ENCODE results near the gene MTA3. TPM values are rescaled to one million over a fixed set of nuclear protein-coding genes. Genes with fewer than 3 reads are reported as not detected.

MTA3 gene
- polyA plus RNA-seq, 1 donor from 2014 or later: 11.2 TPM

DNA sequence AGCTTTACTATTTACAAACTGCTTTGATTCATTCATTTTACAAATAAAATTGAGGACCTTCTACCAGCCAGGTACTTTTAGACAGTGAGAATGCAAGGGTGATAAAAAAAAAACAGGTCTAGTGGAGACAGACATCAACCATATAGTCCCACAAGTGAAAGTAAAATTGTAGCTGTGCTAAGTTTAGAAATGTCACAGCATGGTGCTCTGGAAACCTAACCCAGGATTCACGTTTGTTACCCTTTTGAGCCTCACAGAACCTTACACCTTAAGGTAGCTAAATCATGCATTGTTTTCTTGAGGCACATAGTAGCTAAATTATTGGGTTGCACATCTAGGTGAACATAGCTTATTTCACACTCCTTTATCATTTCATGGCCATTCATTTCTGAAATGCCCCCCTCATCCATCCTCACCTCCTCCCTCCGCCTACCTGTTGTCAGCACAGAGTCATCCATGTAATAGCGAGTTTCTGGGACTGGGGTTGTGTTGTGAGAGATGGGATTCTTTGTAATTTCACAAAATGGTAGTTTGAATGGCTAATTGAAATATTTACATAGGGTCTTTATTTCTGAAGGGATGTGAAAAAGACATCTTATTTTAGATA is 7.1 kb downstream of the MTA3 start:
- H3K4me2 ChIP-seq (ENCODE audit: low read length): no peak overlapping the region
- H3K27ac ChIP-seq (ENCODE audit: low read length): no peak overlapping the region
- H3F3A ChIP-seq (ENCODE audit: insufficient read depth, low read length, poor library complexity, severe bottlenecking): no peaks in the 10 kb centered on the region
- no peak overlapping the region for H3K9ac ChIP-seq (ENCODE audit: low read length)
- H3K36me3 ChIP-seq (ENCODE audit: insufficient read depth, low read length): no peaks in the 10 kb centered on the region
- H3K4me3 ChIP-seq (ENCODE audit: low read length): no peak overlapping the region
- no peaks in the 10 kb centered on the region for H3K79me2 ChIP-seq (replicated peaks; ENCODE audit: insufficient read depth, low read length)
- H3K27me3 ChIP-seq (ENCODE audit: insufficient read depth, low read depth, low read length): no peaks in the 10 kb centered on the region
- no peaks in the 10 kb centered on the region for H3K9me2 ChIP-seq (ENCODE audit: insufficient read depth, low read length)
- no peak for TF ChIP-seq MXI1 (conservative IDR thresholded peaks at IDR 0.05; ENCODE audit: poor library complexity, severe bottlenecking)
- no peak for TF ChIP-seq SMC3 (conservative IDR thresholded peaks at IDR 0.05; ENCODE audit: poor library complexity)
- no peak for TF ChIP-seq RAD21 (conservative IDR thresholded peaks at IDR 0.05)
- TF ChIP-seq, protein P1, sequence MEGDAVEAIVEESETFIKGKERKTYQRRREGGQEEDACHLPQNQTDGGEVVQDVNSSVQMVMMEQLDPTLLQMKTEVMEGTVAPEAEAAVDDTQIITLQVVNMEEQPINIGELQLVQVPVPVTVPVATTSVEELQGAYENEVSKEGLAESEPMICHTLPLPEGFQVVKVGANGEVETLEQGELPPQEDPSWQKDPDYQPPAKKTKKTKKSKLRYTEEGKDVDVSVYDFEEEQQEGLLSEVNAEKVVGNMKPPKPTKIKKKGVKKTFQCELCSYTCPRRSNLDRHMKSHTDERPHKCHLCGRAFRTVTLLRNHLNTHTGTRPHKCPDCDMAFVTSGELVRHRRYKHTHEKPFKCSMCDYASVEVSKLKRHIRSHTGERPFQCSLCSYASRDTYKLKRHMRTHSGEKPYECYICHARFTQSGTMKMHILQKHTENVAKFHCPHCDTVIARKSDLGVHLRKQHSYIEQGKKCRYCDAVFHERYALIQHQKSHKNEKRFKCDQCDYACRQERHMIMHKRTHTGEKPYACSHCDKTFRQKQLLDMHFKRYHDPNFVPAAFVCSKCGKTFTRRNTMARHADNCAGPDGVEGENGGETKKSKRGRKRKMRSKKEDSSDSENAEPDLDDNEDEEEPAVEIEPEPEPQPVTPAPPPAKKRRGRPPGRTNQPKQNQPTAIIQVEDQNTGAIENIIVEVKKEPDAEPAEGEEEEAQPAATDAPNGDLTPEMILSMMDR (IDR thresholded peaks at IDR 0.05; ENCODE audit: poor library complexity, severe bottlenecking): no peak
- no peak for TF ChIP-seq TAF1 (IDR thresholded peaks at IDR 0.05; ENCODE audit: low read depth)
- TF ChIP-seq EP300 (conservative IDR thresholded peaks at IDR 0.05; ENCODE audit: poor library complexity, severe bottlenecking): no peak
- TF ChIP-seq EZH2 (IDR thresholded peaks at IDR 0.05; ENCODE audit: borderline replicate concordance, insufficient read depth, low read length, poor library complexity, severe bottlenecking): no peak
- no peak for TF ChIP-seq POLR2AphosphoS5 (IDR thresholded peaks at IDR 0.05)
- no peak overlapping the region for H2AFZ ChIP-seq (ENCODE audit: low read depth, low read length)
- no peaks in the 10 kb centered on the region for H3K9me3 ChIP-seq (ENCODE audit: low read length)
- H4K20me1 ChIP-seq (ENCODE audit: insufficient read depth): no peaks in the 10 kb centered on the region

- H3K9me3 ChIP-seq (ENCODE audit: low read length): no peaks in the 10 kb centered on the region
- no peaks in the 10 kb centered on the region for H3K79me2 ChIP-seq (replicated peaks; ENCODE audit: insufficient read depth, low read length)
- H3K27me3 ChIP-seq (ENCODE audit: insufficient read depth, low read depth, low read length): no peaks in the 10 kb centered on the region
- no peaks in the 10 kb centered on the region for H3F3A ChIP-seq (ENCODE audit: insufficient read depth, low read length, poor library complexity, severe bottlenecking)
- H3K9ac ChIP-seq (ENCODE audit: low read length): no peak overlapping the region
- TF ChIP-seq EZH2 (IDR thresholded peaks at IDR 0.05; ENCODE audit: borderline replicate concordance, insufficient read depth, low read length, poor library complexity, severe bottlenecking) (no peak), SMC3 (conservative IDR thresholded peaks at IDR 0.05; ENCODE audit: poor library complexity) (no peak), MXI1 (conservative IDR thresholded peaks at IDR 0.05; ENCODE audit: poor library complexity, severe bottlenecking) (no peak), RAD21 (conservative IDR thresholded peaks at IDR 0.05) (no peak), POLR2AphosphoS5 (IDR thresholded peaks at IDR 0.05) (no peak), TAF1 (IDR thresholded peaks at IDR 0.05; ENCODE audit: low read depth) (no peak), EP300 (conservative IDR thresholded peaks at IDR 0.05; ENCODE audit: poor library complexity, severe bottlenecking) (no peak)
- TF ChIP-seq, protein P2, sequence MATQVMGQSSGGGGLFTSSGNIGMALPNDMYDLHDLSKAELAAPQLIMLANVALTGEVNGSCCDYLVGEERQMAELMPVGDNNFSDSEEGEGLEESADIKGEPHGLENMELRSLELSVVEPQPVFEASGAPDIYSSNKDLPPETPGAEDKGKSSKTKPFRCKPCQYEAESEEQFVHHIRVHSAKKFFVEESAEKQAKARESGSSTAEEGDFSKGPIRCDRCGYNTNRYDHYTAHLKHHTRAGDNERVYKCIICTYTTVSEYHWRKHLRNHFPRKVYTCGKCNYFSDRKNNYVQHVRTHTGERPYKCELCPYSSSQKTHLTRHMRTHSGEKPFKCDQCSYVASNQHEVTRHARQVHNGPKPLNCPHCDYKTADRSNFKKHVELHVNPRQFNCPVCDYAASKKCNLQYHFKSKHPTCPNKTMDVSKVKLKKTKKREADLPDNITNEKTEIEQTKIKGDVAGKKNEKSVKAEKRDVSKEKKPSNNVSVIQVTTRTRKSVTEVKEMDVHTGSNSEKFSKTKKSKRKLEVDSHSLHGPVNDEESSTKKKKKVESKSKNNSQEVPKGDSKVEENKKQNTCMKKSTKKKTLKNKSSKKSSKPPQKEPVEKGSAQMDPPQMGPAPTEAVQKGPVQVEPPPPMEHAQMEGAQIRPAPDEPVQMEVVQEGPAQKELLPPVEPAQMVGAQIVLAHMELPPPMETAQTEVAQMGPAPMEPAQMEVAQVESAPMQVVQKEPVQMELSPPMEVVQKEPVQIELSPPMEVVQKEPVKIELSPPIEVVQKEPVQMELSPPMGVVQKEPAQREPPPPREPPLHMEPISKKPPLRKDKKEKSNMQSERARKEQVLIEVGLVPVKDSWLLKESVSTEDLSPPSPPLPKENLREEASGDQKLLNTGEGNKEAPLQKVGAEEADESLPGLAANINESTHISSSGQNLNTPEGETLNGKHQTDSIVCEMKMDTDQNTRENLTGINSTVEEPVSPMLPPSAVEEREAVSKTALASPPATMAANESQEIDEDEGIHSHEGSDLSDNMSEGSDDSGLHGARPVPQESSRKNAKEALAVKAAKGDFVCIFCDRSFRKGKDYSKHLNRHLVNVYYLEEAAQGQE (IDR thresholded peaks at IDR 0.05; ENCODE audit: borderline replicate concordance): no peak
- TF ChIP-seq, protein P1 (IDR thresholded peaks at IDR 0.05; ENCODE audit: poor library complexity, severe bottlenecking): no peak
- H3K9me2 ChIP-seq (ENCODE audit: insufficient read depth, low read length): no peaks in the 10 kb centered on the region
- no peak overlapping the region for H2AFZ ChIP-seq (ENCODE audit: low read depth, low read length)
- no peak overlapping the region for H3K4me3 ChIP-seq (ENCODE audit: low read length)
- H3K36me3 ChIP-seq (ENCODE audit: insufficient read depth, low read length): no peaks in the 10 kb centered on the region
- H3K27ac ChIP-seq (ENCODE audit: low read length): no peak overlapping the region
- H4K20me1 ChIP-seq (ENCODE audit: insufficient read depth): no peaks in the 10 kb centered on the region
- H3K4me2 ChIP-seq (ENCODE audit: low read length): no peak overlapping the region
These were observed 10.2 kb downstream of the MTA3 start for GRCh38 chr2:42578621-42579020.

Measured in neural cell (in vitro differentiated cells).